HepG2 (cell line): ENCODE data around the gene CAMSAP2. TPM values are rescaled to one million over a fixed set of nuclear protein-coding genes. Genes with fewer than 3 reads are reported as not detected.
A peak's percentile ranks its signal among the peaks of the same experiment; 100 is the strongest.

Experiments used
- ARNT ChIP-seq: fragments of 450-650 bp; IDR thresholded peaks from 2 replicates; pipeline ENCODE4 v1.6.1; 2017
- ARNTL ChIP-seq: sonication (generic); formaldehyde crosslinking; IDR thresholded peaks from 2 replicates; pipeline ENCODE4 v1.4.0; 2020; ENCODE audit warnings: mild to moderate bottlenecking, missing genetic modification reagents
- BORCS8-MEF2B ChIP-seq: sonication (generic); formaldehyde crosslinking; IDR thresholded peaks from 2 replicates; pipeline ENCODE4 v1.8.0; 2022; ENCODE audit warnings: mild to moderate bottlenecking, missing genetic modification reagents
- ELF1 ChIP-seq: sonication (generic); formaldehyde crosslinking; IDR thresholded peaks from 2 replicates; pipeline ENCODE4 v1.4.0; 2020; ENCODE audit warnings: missing genetic modification reagents
- GLI4 ChIP-seq: sonication (generic); formaldehyde crosslinking; IDR thresholded peaks from 2 replicates; pipeline ENCODE4 v1.5.1; 2020; ENCODE audit warnings: missing genetic modification reagents, mild to moderate bottlenecking, moderate library complexity, borderline replicate concordance
- HNF4G ChIP-seq, 2 experiments: sonication (generic) in 1 of 2; formaldehyde crosslinking in 1 of 2; IDR thresholded peaks; 2 replicates each; pipeline versions ENCODE4 v1.4.0 to v1.6.1; 2011 to 2020; ENCODE audit warnings: borderline replicate concordance in 2 of 2, low read depth in 2 of 2, mild to moderate bottlenecking in 2 of 2, low read length in 1 of 2, missing genetic modification reagents in 1 of 2, moderate library complexity in 1 of 2
- KLF11 ChIP-seq: IDR thresholded peaks from 2 replicates; pipeline ENCODE4 v1.6.1; 2016; ENCODE audit warnings: missing compliant biosample characterization
- MIXL1 ChIP-seq: IDR thresholded peaks from 2 replicates; pipeline ENCODE4 v1.6.1; 2016
- PBX3 ChIP-seq: sonication (generic); formaldehyde crosslinking; IDR thresholded peaks from 2 replicates; pipeline ENCODE4 v1.8.1; 2023; ENCODE audit warnings: missing genetic modification reagents, inconsistent platforms, borderline replicate concordance
- POGZ ChIP-seq: sonication (generic); formaldehyde crosslinking; IDR thresholded peaks from 2 replicates; pipeline ENCODE4 v1.4.0; 2020; ENCODE audit warnings: mild to moderate bottlenecking, missing genetic modification reagents
- POLR2A ChIP-seq, 2 experiments: IDR thresholded peaks; 2 replicates each; pipeline ENCODE4 v1.6.1; 2011; ENCODE audit warnings: low read depth in 2 of 2, low read length in 2 of 2, mild to moderate bottlenecking in 1 of 2, moderate library complexity in 1 of 2; ENCODE audit not compliant: insufficient read depth in 1 of 2
- PTBP1 ChIP-seq: fragments of 200-400 bp; formaldehyde crosslinking; IDR thresholded peaks from 2 replicates; pipeline ENCODE4 v1.6.1; 2018; ENCODE audit warnings: low read length, low read depth; ENCODE audit not compliant: poor library complexity, severe bottlenecking
- TAF15 ChIP-seq: fragments of 200-400 bp; formaldehyde crosslinking; IDR thresholded peaks from one replicate; pipeline ENCODE4 v1.6.1; 2018; ENCODE audit warnings: mild to moderate bottlenecking, low read depth, low read length; ENCODE audit not compliant: poor library complexity, severe bottlenecking
- TBX2 ChIP-seq: sonication (generic); formaldehyde crosslinking; IDR thresholded peaks from 2 replicates; pipeline ENCODE4 v1.5.0; 2020; ENCODE audit warnings: missing genetic modification reagents, mild to moderate bottlenecking, borderline replicate concordance
- TERF1 ChIP-seq: sonication (generic); formaldehyde crosslinking; IDR thresholded peaks from 2 replicates; pipeline ENCODE4 v1.8.0; 2022; ENCODE audit warnings: mild to moderate bottlenecking, missing genetic modification reagents, moderate library complexity
- TGIF2 ChIP-seq: IDR thresholded peaks from 2 replicates; pipeline ENCODE4 v1.6.1; 2016; ENCODE audit warnings: control low read depth, missing compliant biosample characterization
- U2AF1 ChIP-seq: fragments of 200-400 bp; formaldehyde crosslinking; optimal IDR thresholded peaks from 2 replicates; pipeline ENCODE3; 2017; ENCODE audit warnings: mild to moderate bottlenecking, low read depth, low read length
- YY1 ChIP-seq: IDR thresholded peaks from 2 replicates; pipeline ENCODE4 v1.6.1; 2011; ENCODE audit warnings: low read length, low read depth, moderate library complexity, mild to moderate bottlenecking; ENCODE audit not compliant: insufficient read depth, insufficient replicate concordance
- ZFP1 ChIP-seq: IDR thresholded peaks from 2 replicates; pipeline ENCODE4 v1.6.1; 2016
- ZNF275 ChIP-seq: sonication (generic); formaldehyde crosslinking; IDR thresholded peaks from 2 replicates; pipeline ENCODE4 v1.8.0; 2022; ENCODE audit warnings: missing genetic modification reagents, mild to moderate bottlenecking, inconsistent platforms, borderline replicate concordance
- ZNF44 ChIP-seq: sonication (generic); formaldehyde crosslinking; IDR thresholded peaks from 2 replicates; pipeline ENCODE4 v1.5.1; 2020; ENCODE audit warnings: mild to moderate bottlenecking, missing genetic modification reagents
- ZNF501 ChIP-seq: sonication (generic); formaldehyde crosslinking; IDR thresholded peaks from 2 replicates; pipeline ENCODE4 v1.5.1; 2020; ENCODE audit warnings: mild to moderate bottlenecking, moderate library complexity, missing genetic modification reagents
- ZNF552 ChIP-seq: sonication (generic); formaldehyde crosslinking; IDR thresholded peaks from 2 replicates; pipeline ENCODE4 v1.9.0; 2022; ENCODE audit warnings: missing genetic modification reagents, mild to moderate bottlenecking, borderline replicate concordance
- ZNF605 ChIP-seq: sonication (generic); formaldehyde crosslinking; IDR thresholded peaks from 2 replicates; pipeline ENCODE4 v1.8.0; 2022; ENCODE audit warnings: mild to moderate bottlenecking, missing genetic modification reagents
- polyA plus RNA-seq, 8 experiments: library from polyadenylated mRNA; depleted of rRNA in 3 of 8; stranded (reverse) in 7 of 8; unstranded in 1 of 8; fragments of >200 nt; fragmentation: Illumina TruSeq in 4 of 8; extraction: Trizol in 4 of 8; gene quantifications; 2 replicates each; pipeline versions ENCODE4 v1.2.1 to v1.2.3, GENCODE V29; 2011 to 2016; ENCODE audit warnings: low read depth in 4 of 8, missing spikeins in 1 of 8, mixed read lengths in 1 of 8; ENCODE audit not compliant: insufficient read depth in 1 of 8
- total RNA-seq, 5 experiments: library from RNA; depleted of rRNA; stranded (reverse); fragments of >200 nt; fragmentation: Illumina TruSeq; extraction: Trizol; gene quantifications; 2 replicates each; pipeline ENCODE4 v1.2.3, GENCODE V29; 2016; ENCODE audit warnings: low read depth in 1 of 5
- TF ChIP-seq, protein P1 (sequence below): IDR thresholded peaks from 2 replicates; pipeline ENCODE4 v1.6.1; 2016; ENCODE audit warnings: control low read depth
- TF ChIP-seq, protein P2 (sequence below): sonication (generic); formaldehyde crosslinking; IDR thresholded peaks from 2 replicates; pipeline ENCODE4 v1.8.0; 2022; ENCODE audit warnings: missing genetic modification reagents, mild to moderate bottlenecking, borderline replicate concordance
- TF ChIP-seq, protein P3 (sequence below): sonication (generic); formaldehyde crosslinking; IDR thresholded peaks from 2 replicates; pipeline ENCODE4 v1.8.1; 2023; ENCODE audit warnings: mild to moderate bottlenecking, missing genetic modification reagents, borderline replicate concordance

The CAMSAP2 gene
- total and polyA plus RNA-seq, 2 of the 13 experiments (the other 11 are each of a cell fraction or from before 2014, with no cell fraction given) = 3.4 to 8.2 TPM

GRCh38 chr1:200897259-200897658 is 158.6 kb downstream of the CAMSAP2 start (continued):
- TF ChIP-seq, protein P1, sequence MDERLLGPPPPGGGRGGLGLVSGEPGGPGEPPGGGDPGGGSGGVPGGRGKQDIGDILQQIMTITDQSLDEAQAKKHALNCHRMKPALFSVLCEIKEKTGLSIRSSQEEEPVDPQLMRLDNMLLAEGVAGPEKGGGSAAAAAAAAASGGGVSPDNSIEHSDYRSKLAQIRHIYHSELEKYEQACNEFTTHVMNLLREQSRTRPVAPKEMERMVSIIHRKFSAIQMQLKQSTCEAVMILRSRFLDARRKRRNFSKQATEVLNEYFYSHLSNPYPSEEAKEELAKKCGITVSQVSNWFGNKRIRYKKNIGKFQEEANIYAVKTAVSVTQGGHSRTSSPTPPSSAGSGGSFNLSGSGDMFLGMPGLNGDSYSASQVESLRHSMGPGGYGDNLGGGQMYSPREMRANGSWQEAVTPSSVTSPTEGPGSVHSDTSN (CRISPR knock-in tag) = no peak
- TF ChIP-seq KLF11 (CRISPR knock-in tag) = no peak
- no peak for TF ChIP-seq MIXL1 (CRISPR knock-in tag)
- no peak for TF ChIP-seq PBX3
- no peak for TF ChIP-seq TGIF2 (CRISPR knock-in tag)
- no peak for TF ChIP-seq TAF15
- no peak for TF ChIP-seq YY1
- TF ChIP-seq U2AF1 = no peak
- TF ChIP-seq, protein P2, sequence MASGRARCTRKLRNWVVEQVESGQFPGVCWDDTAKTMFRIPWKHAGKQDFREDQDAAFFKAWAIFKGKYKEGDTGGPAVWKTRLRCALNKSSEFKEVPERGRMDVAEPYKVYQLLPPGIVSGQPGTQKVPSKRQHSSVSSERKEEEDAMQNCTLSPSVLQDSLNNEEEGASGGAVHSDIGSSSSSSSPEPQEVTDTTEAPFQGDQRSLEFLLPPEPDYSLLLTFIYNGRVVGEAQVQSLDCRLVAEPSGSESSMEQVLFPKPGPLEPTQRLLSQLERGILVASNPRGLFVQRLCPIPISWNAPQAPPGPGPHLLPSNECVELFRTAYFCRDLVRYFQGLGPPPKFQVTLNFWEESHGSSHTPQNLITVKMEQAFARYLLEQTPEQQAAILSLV (CRISPR knock-in tag) = no peak
- no peak for TF ChIP-seq GLI4
- no peak for TF ChIP-seq ZFP1 (CRISPR knock-in tag)
- no peak for TF ChIP-seq PTBP1
- no peak for TF ChIP-seq POLR2A (IDR thresholded peaks at IDR 0.05; ENCODE audit: insufficient read depth in 1 of 2, low read depth in 2 of 2, low read length in 2 of 2)
- TF ChIP-seq TERF1 (CRISPR knock-in tag) = no peak
- no peak for TF ChIP-seq TBX2 (CRISPR knock-in tag)
- no peak for TF ChIP-seq ZNF275 (CRISPR knock-in tag)
- TF ChIP-seq POGZ (CRISPR knock-in tag) = no peak
- TF ChIP-seq ELF1 (CRISPR knock-in tag) = no peak
- TF ChIP-seq BORCS8-MEF2B = no peak
- no peak for TF ChIP-seq ARNT
- no peak for TF ChIP-seq ARNTL (CRISPR knock-in tag)
- no peak for TF ChIP-seq ZNF552
- TF ChIP-seq HNF4G (IDR thresholded peaks at IDR 0.05; ENCODE audit: borderline replicate concordance, low read depth, low read length) = peak; percentile 18; the same call in 1 of the 2 replicates
- TF ChIP-seq HNF4G (CRISPR knock-in tag; IDR thresholded peaks at IDR 0.05; ENCODE audit: borderline replicate concordance, low read depth) = no peak
- TF ChIP-seq, protein P3, sequence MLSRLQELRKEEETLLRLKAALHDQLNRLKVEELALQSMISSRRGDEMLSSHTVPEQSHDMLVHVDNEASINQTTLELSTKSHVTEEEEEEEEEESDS (CRISPR knock-in tag) = no peak
- no peak for TF ChIP-seq ZNF44
- TF ChIP-seq ZNF605 = no peak
- no peak for TF ChIP-seq ZNF501 (CRISPR knock-in tag)
